HG02970 (cell line): ENCODE measurements around the gene PYHIN1.
"Not testable (repeated sequence)": the region's sequence is repeated elsewhere in the genome, so short reads cannot be mapped to it uniquely, and the experiment has no call there.

Source experiments
- ATAC-seq: cut with Tn5 transposase; IDR thresholded peaks from one replicate; pipeline ENCODE4 v1.9.1; 2021; ENCODE audit warnings: mild to moderate bottlenecking, moderate library complexity, moderate number of reproducible peaks; ENCODE audit not compliant: unreplicated experiment, low FRiP score

Gene PYHIN1

GRCh38 chr1:158978730-158979129 is 47.4 kb downstream of the PYHIN1 start:
- no peak for ATAC-seq

- ATAC-seq, result no peak
Measured at GRCh38 chr1:158979229-158979628, 47.9 kb downstream of the PYHIN1 start.

- ATAC-seq, result no peak
Measured at GRCh38 chr1:158983235-158983634, 51.9 kb downstream of the PYHIN1 start.

GRCh38 chr1:158984386-158984785 is 53.0 kb downstream of the PYHIN1 start:
- ATAC-seq, result no peak

- no peak for ATAC-seq
Measured at GRCh38 chr1:158989424-158989823, 58.1 kb downstream of the PYHIN1 start.

GRCh38 chr1:158992787-158993312 is 61.5 kb downstream of the PYHIN1 start:
- no peak for ATAC-seq

GRCh38 chr1:158996998-158997397 is 65.6 kb downstream of the PYHIN1 start:
- no peak for ATAC-seq

- ATAC-seq, result no peak
Measured at GRCh38 chr1:158998037-158998780, 66.9 kb downstream of the PYHIN1 start.

GRCh38 chr1:158998781-158999161 is 67.4 kb downstream of the PYHIN1 start:
- no peak for ATAC-seq

GRCh38 chr1:158999316-159000069 is 68.1 kb downstream of the PYHIN1 start:
- ATAC-seq, result no peak

GRCh38 chr1:159000070-159000409 is 68.7 kb downstream of the PYHIN1 start:
- ATAC-seq, result no peak

- no peak for ATAC-seq
Measured at GRCh38 chr1:159000625-159001024, 69.3 kb downstream of the PYHIN1 start.

GRCh38 chr1:159005161-159005560 is 73.8 kb downstream of the PYHIN1 start:
- ATAC-seq, result no peak

GRCh38 chr1:159005676-159006075 is 74.3 kb downstream of the PYHIN1 start:
- no peak for ATAC-seq

GRCh38 chr1:159006210-159006807 is 75.0 kb downstream of the PYHIN1 start:
- not testable (repeated sequence) for ATAC-seq

- no peak for ATAC-seq
Measured at GRCh38 chr1:159007726-159008125, 76.4 kb downstream of the PYHIN1 start.

GRCh38 chr1:159008744-159009188 is 77.4 kb downstream of the PYHIN1 start:
- ATAC-seq, result peak; percentile 55

GRCh38 chr1:159009287-159009686 is 77.9 kb downstream of the PYHIN1 start:
- no peak for ATAC-seq

GRCh38 chr1:159009704-159010361 is 78.5 kb downstream of the PYHIN1 start, which contains the start of gene IFI16:
Gene IFI16, plus strand, starts transcription at chr1:159009907. Its CDS starts 4,774 bp downstream, at chr1:159014681.
- peak; percentile 61 for ATAC-seq

- no peak for ATAC-seq
Measured at GRCh38 chr1:159010391-159010790, 79.0 kb downstream of the PYHIN1 start.

- ATAC-seq, result not testable (repeated sequence)
Measured at GRCh38 chr1:159011001-159011400, 79.6 kb downstream of the PYHIN1 start.
